Left lobe of liver (tissue), 2 donors: Measurements from ENCODE around the gene FXYD7. TPM values are rescaled to one million over a fixed set of nuclear protein-coding genes. Genes with fewer than 3 reads are reported as not detected.
"Not testable (repeated sequence)": the region's sequence is repeated elsewhere in the genome, so short reads cannot be mapped to it uniquely, and the experiment has no call there.

Source experiments
- ATAC-seq: fragments of 200-7000 bp; cut with Tn5 transposase; one replicate; pipeline ENCODE4 v1.9.1; 2020; ENCODE audit warnings: mild to moderate bottlenecking, moderate library complexity
- DNase-seq: peaks from one replicate; pipeline ENCODE4 v3.0.0-alpha.2; 2020; ENCODE audit warnings: low spot score
- total RNA-seq: library from RNA; stranded (reverse); gene quantifications from one replicate; pipeline ENCODE4 v1.2.1, GENCODE V29; 2021
- donor health status: DM: no; HTN: no; CAD: no; lungs with moderate emphysema.
- donor health status: DM: no; HTN: yes; CAD: no.

FXYD7 gene
- total RNA-seq, 1 donor from 2014 or later: 0.60 TPM

GRCh38 chr19:35194012-35194984 is 51.2 kb downstream of the FXYD7 start:
- ATAC-seq: peak; percentile 61
- peak; percentile 66 for DNase-seq

GRCh38 chr19:35195830-35196229 is 52.8 kb downstream of the FXYD7 start:
- DNase-seq: peak; percentile 72
- peak; percentile 85 for ATAC-seq

- not testable (repeated sequence) for ATAC-seq, DNase-seq
These were observed 53.8 kb downstream of the FXYD7 start for GRCh38 chr19:35196861-35197260.

GRCh38 chr19:35199481-35199880 is 56.4 kb downstream of the FXYD7 start:
- ATAC-seq: no peak
- DNase-seq: no peak

- ATAC-seq (no peak), DNase-seq (no peak)
These were observed 60.0 kb downstream of the FXYD7 start for GRCh38 chr19:35202722-35203688.

Other genes starting within 250 kb of the FXYD7 start
- gene ZNF30, start 216.4 kb upstream of the FXYD7 start, total RNA-seq: 2.5 TPM
- gene ZNF792, start 179.0 kb upstream of the FXYD7 start, total RNA-seq: 2.9 TPM
- gene GRAMD1A, start 142.9 kb upstream of the FXYD7 start, total RNA-seq: 17.8 TPM
- gene SCN1B, start 112.8 kb upstream of the FXYD7 start, total RNA-seq: 4.5 TPM
- 564 TPM for gene HPN, start 101.5 kb upstream of the FXYD7 start, total RNA-seq
- 1.4 TPM for gene FXYD3, start 27.4 kb upstream of the FXYD7 start, total RNA-seq
- gene LGI4, start 8.2 kb upstream of the FXYD7 start, total RNA-seq: 1.9 TPM
- 280 TPM for gene FXYD1, start 4.4 kb upstream of the FXYD7 start, total RNA-seq
- 7.6 TPM for gene FXYD5, start 11.5 kb downstream of the FXYD7 start, total RNA-seq
- not detected for gene FAM187B, start 85.5 kb downstream of the FXYD7 start, total RNA-seq
- gene LSR, start 105.7 kb downstream of the FXYD7 start, total RNA-seq: 103 TPM
- gene USF2, start 125.7 kb downstream of the FXYD7 start, total RNA-seq: 91.7 TPM
- gene HAMP, start 139.3 kb downstream of the FXYD7 start, total RNA-seq: 37.2 TPM
- gene MAG, start 148.9 kb downstream of the FXYD7 start, total RNA-seq: 0.81 TPM
- 1.2 TPM for gene CD22, start 185.9 kb downstream of the FXYD7 start, total RNA-seq
- not detected for gene FFAR1, start 204.6 kb downstream of the FXYD7 start, total RNA-seq
- not detected for gene FFAR3, start 215.2 kb downstream of the FXYD7 start, total RNA-seq
- not detected for gene GPR42, start 227.8 kb downstream of the FXYD7 start, total RNA-seq